K562 (cell line): ENCODE results near the gene KRT85. TPM values are rescaled to one million over a fixed set of nuclear protein-coding genes. Genes with fewer than 3 reads are reported as not detected.

Experiments
- ATAC-seq: fragments of 200-7000 bp; cut with Tn5 transposase; 3 replicates; pipeline ENCODE4 v1.9.1; 2020; ENCODE audit warnings: moderate library complexity
- BruUV-seq: library from RNA; stranded (reverse); fragments of 400-500 nt; replicated peaks from 2 replicates; lab custom pipeline; 2021; lab: Mats Ljungman, UMichigan
- CTCF ChIA-PET: fragments of 300-600 bp; formaldehyde crosslinking; extraction: SDS; loops from one replicate; lab custom pipeline; 2021; ENCODE audit warnings: low intra/inter-chr PET ratio; lab: Yijun Ruan, JAX
- POLR2A ChIA-PET: fragments of 300-600, 350-650 bp; sonication (Branson Sonifier 250); formaldehyde crosslinking; extraction: SDS; loops from one replicate; lab custom pipeline; 2021; ENCODE audit warnings: antibody characterized with exemption, inconsistent platforms; lab: Yijun Ruan, JAX
- DNase-seq, 4 experiments: peaks; one replicate each; pipeline versions ENCODE4 v3.0.0 to v3.0.0-alpha.2; 2011 to 2018; ENCODE audit warnings: low spot score in 3 of 4, mixed read lengths in 3 of 4; ENCODE audit errors: extremely low read depth in 1 of 4
- FAIRE-seq: peaks from 2 replicates; lab custom pipeline; 2011; peaks lifted over from hg19 to GRCh38; lab: Jason Lieb, UNC
- H2AFZ ChIP-seq: 2 replicates; pipeline ENCODE4 v1.6.0; 2011; ENCODE audit warnings: low read depth, low read length, control low read depth, inconsistent platforms
- H3K27ac ChIP-seq: fragments of 200-600 bp; 3 replicates; pipeline ENCODE4 v1.8.0; 2011; ENCODE audit warnings: low read depth, mild to moderate bottlenecking, control low read depth, inconsistent platforms, low read length, moderate library complexity, mixed read lengths; ENCODE audit errors: extremely low read depth
- H3K27me3 ChIP-seq, 2 experiments: fragments of 300-600 bp in 1 of 2; 2 replicates in 1 of 2; 3 replicates in 1 of 2; pipeline versions ENCODE4 v1.6.0 to v1.8.0; 2011; ENCODE audit warnings: inconsistent platforms in 2 of 2, low read length in 2 of 2, mild to moderate bottlenecking in 1 of 2, mixed read lengths in 1 of 2, moderate library complexity in 1 of 2; ENCODE audit not compliant: control insufficient read depth in 2 of 2, insufficient read depth in 2 of 2
- H3K36me3 ChIP-seq: fragments of 300-600 bp; 3 replicates; pipeline ENCODE4 v1.8.0; 2011; ENCODE audit warnings: mild to moderate bottlenecking, low read length, inconsistent platforms; ENCODE audit not compliant: control insufficient read depth, insufficient read depth
- H3K4me1 ChIP-seq, 2 experiments: fragments of 200-600 bp in 1 of 2; replicated peaks in 1 of 2; 2 replicates in 1 of 2; 3 replicates in 1 of 2; pipeline versions ENCODE4 v1.5.1 to v1.8.0; 2011; ENCODE audit warnings: inconsistent platforms in 2 of 2, low read length in 2 of 2, mild to moderate bottlenecking in 1 of 2, mixed read lengths in 1 of 2, moderate library complexity in 1 of 2; ENCODE audit not compliant: control insufficient read depth in 2 of 2, insufficient read depth in 2 of 2
- H3K4me2 ChIP-seq: 2 replicates; pipeline ENCODE4 v1.6.1; 2011; ENCODE audit warnings: low read length, control low read depth, inconsistent platforms, mixed read lengths; ENCODE audit not compliant: insufficient read depth
- H3K4me3 ChIP-seq: fragments of 200-600 bp; sonication (generic), shearing (Covaris generic); 2 replicates; pipeline ENCODE4 v1.5.1; 2016; ENCODE audit warnings: control low read depth, inconsistent platforms
- H3K79me2 ChIP-seq: fragments of 200-600 bp; 3 replicates; pipeline ENCODE4 v1.8.0; 2011; ENCODE audit warnings: low read length, inconsistent platforms; ENCODE audit not compliant: control insufficient read depth, insufficient read depth
- H3K9ac ChIP-seq, 2 experiments: 2 replicates each; pipeline versions ENCODE4 v1.6.0 to v1.6.1; 2011; ENCODE audit warnings: low read depth in 2 of 2, low read length in 2 of 2, control low read depth in 1 of 2, inconsistent platforms in 1 of 2, mild to moderate bottlenecking in 1 of 2, mixed read lengths in 1 of 2; ENCODE audit not compliant: insufficient read depth in 1 of 2
- H3K9me1 ChIP-seq: one replicate; pipeline ENCODE4 v1.6.0; 2011; ENCODE audit warnings: inconsistent platforms, mild to moderate bottlenecking, low read length, moderate library complexity; ENCODE audit not compliant: control insufficient read depth, insufficient read depth
- H3K9me3 ChIP-seq: replicated peaks from 2 replicates; pipeline ENCODE4 v1.5.1; 2011; ENCODE audit warnings: low read depth, low read length, inconsistent platforms; ENCODE audit not compliant: control insufficient read depth, insufficient read depth
- H4K20me1 ChIP-seq: replicated peaks from 2 replicates; pipeline ENCODE4 v1.6.1; 2011; ENCODE audit warnings: low read length, inconsistent platforms, mixed read lengths; ENCODE audit not compliant: control insufficient read depth, insufficient read depth
- ARID4B ChIP-seq: sonication (generic); formaldehyde crosslinking; IDR thresholded peaks from 2 replicates; pipeline ENCODE4 v1.8.0; 2022; ENCODE audit warnings: mild to moderate bottlenecking, missing genetic modification reagents
- BCLAF1 ChIP-seq, 2 experiments: fragments of 450-650 bp in 1 of 2; IDR thresholded peaks; 2 replicates each; pipeline ENCODE4 v1.6.1; 2011 to 2017; ENCODE audit warnings: low read depth in 2 of 2, antibody characterized with exemption in 1 of 2, borderline replicate concordance in 1 of 2, low read length in 1 of 2, mild to moderate bottlenecking in 1 of 2, mixed read lengths in 1 of 2; ENCODE audit not compliant: control insufficient read depth in 1 of 2
- KLF10 ChIP-seq: fragments of 250-450 bp; sonication (Bioruptor Pico); IDR thresholded peaks from 2 replicates; pipeline ENCODE4 v1.6.1; 2021; ENCODE audit warnings: matching md5 sums
- MAFG ChIP-seq: fragments of 450-650 bp; conservative IDR thresholded peaks from 2 replicates; pipeline ENCODE4 v1.6.1; 2016; ENCODE audit warnings: missing genetic modification characterization, missing compliant biosample characterization
- NFXL1 ChIP-seq: fragments of 450-650 bp; formaldehyde crosslinking; IDR thresholded peaks from 2 replicates; pipeline ENCODE4 v1.4.0; 2021; ENCODE audit warnings: mild to moderate bottlenecking
- RBM39 ChIP-seq: fragments of 200-400 bp; formaldehyde crosslinking; optimal IDR thresholded peaks from 2 replicates; pipeline ENCODE3; 2018; ENCODE audit warnings: low read depth, low read length
- SRSF9 ChIP-seq: fragments of 200-400 bp; formaldehyde crosslinking; IDR thresholded peaks from 2 replicates; pipeline ENCODE4 v1.6.1; 2017; ENCODE audit warnings: low read depth, low read length, borderline replicate concordance
- THAP12 ChIP-seq: fragments of 250-450 bp; sonication (Bioruptor Pico); IDR thresholded peaks from 2 replicates; pipeline ENCODE4 v1.9.0; 2021; ENCODE audit warnings: mild to moderate bottlenecking, inconsistent platforms
- ZFPM2 ChIP-seq: fragments of 250-450 bp; sonication (Bioruptor Pico); IDR thresholded peaks from 2 replicates; pipeline ENCODE4 v1.5.1; 2022; ENCODE audit warnings: mild to moderate bottlenecking
- ZNF282 ChIP-seq: sonication (generic); formaldehyde crosslinking; IDR thresholded peaks from 2 replicates; pipeline ENCODE4 v1.8.1; 2023; ENCODE audit warnings: missing genetic modification reagents
- ZNF3 ChIP-seq: fragments of 250-450 bp; sonication (Bioruptor Pico); IDR thresholded peaks from 2 replicates; pipeline ENCODE4 v1.5.0; 2021; ENCODE audit warnings: mild to moderate bottlenecking, moderate library complexity
- ZNF699 ChIP-seq: fragments of 250-450 bp; sonication (Bioruptor Pico); IDR thresholded peaks from 2 replicates; pipeline ENCODE4 v1.8.0; 2021; ENCODE audit warnings: mild to moderate bottlenecking, moderate library complexity; ENCODE audit not compliant: insufficient replicate concordance
- WGBS: fragments of 100-300 bp; shearing (Covaris generic); methylation state at CpG from one replicate; pipeline ENCODE4 v1.1.6; 2016; ENCODE audit warnings: low coverage, mixed read lengths; ENCODE audit not compliant: insufficient coverage; ENCODE audit errors: missing lambda C conversion rate; 5-methylcytosine and 5-hydroxymethylcytosine counted together
- in situ Hi-C: fragments of 300-500 bp; cut with MboI; formaldehyde crosslinking; loops from 4 replicates; pipeline ENCODE4 v1.15.0; 2018; ENCODE audit warnings: inconsistent platforms, mixed read lengths
- intact Hi-C: fragments of 100-400 bp; cut with micrococcal nuclease; formaldehyde crosslinking; loops from 2 replicates; pipeline ENCODE4 v1.14.2; 2022
- polyA plus RNA-seq, 8 experiments: library from polyadenylated mRNA; depleted of rRNA in 4 of 8; stranded (reverse) in 5 of 8; unstranded in 3 of 8; fragments of >200 nt; fragmentation: Nextera tagmentation in 2 of 8; fragmentation: Illumina TruSeq in 1 of 8; extraction: Ambion mirVana in 2 of 8; extraction: Trizol in 1 of 8; gene quantifications; 2 replicates each; pipeline versions ENCODE4 v1.2.1 to v1.2.3, GENCODE V29; 2011 to 2014; ENCODE audit warnings: inconsistent platforms in 1 of 8, missing spikeins in 1 of 8
- total RNA-seq, 7 experiments: library from RNA; depleted of rRNA in 6 of 7; stranded (reverse); fragments of >200 nt in 6 of 7; fragmentation: Illumina TruSeq in 2 of 7; extraction: Trizol in 2 of 7; gene quantifications; 2 replicates each; pipeline versions ENCODE4 v1.2.1 to v1.2.3, GENCODE V29; 2011 to 2021; ENCODE audit warnings: low replicate concordance in 1 of 7

KRT85 gene
- total and polyA plus RNA-seq, 9 of the 15 experiments (the other 6 are each of a cell fraction or from before 2014, with no cell fraction given): not detected

GRCh38 chr12:52399756-52400155 is 32.5 kb upstream of the KRT85 start:
- BruUV-seq: no TSS peak
- CTCF ChIA-PET: no interaction called here
- in situ Hi-C loops: no loop called here
- Histone ChIP-seq H2AFZ (no peak overlapping the region), H3K4me2 (no peak overlapping the region), H3K9me3 (no peaks in the 10 kb centered on the region), H4K20me1 (no peaks in the 10 kb centered on the region), H3K9ac (no peak overlapping the region; a peak in 1 of 4 replicates), H3K4me1 (no peaks in the 10 kb centered on the region), H3K9me1 (no peaks in the 10 kb centered on the region), H3K36me3 (no peaks in the 10 kb centered on the region), H3K27me3 (peaks cover 0 to 63% of the 10 kb centered on the region in 2 experiments; a peak in 3 of 5 replicates), H3K4me3 (no peak overlapping the region), H3K27ac (no peak overlapping the region), H3K79me2 (no peaks in the 10 kb centered on the region)
- DNase-seq (no peak), FAIRE-seq (no peak), ATAC-seq (no peak)
- under 1% methylated on average over 10 of the region's 16 CpGs for WGBS
- intact Hi-C loops: no loop called here
- POLR2A ChIA-PET: interaction anchor here (0.9 kb wide), 1 partner anchor 31 kb away, joined by 3 read pairs; no protein-coding TSS in a partner anchor
- TF ChIP-seq ZNF699 (CRISPR knock-in tag): no peak
- no peak for TF ChIP-seq ZFPM2
- no peak for TF ChIP-seq ZNF282 (CRISPR knock-in tag)
- TF ChIP-seq KLF10 (CRISPR knock-in tag): no peak
- TF ChIP-seq THAP12: no peak
- no peak for TF ChIP-seq BCLAF1 (IDR thresholded peaks at IDR 0.05; ENCODE audit: borderline replicate concordance in 1 of 2, control insufficient read depth in 1 of 2, low read depth in 2 of 2, low read length in 1 of 2)
- TF ChIP-seq NFXL1 (CRISPR knock-in tag): no peak
- TF ChIP-seq ZNF3 (CRISPR knock-in tag): no peak
- TF ChIP-seq SRSF9: no peak
- no peak for TF ChIP-seq RBM39
- no peak for TF ChIP-seq ARID4B
- TF ChIP-seq MAFG (tag): no peak
